Ramos (cell line): ENCODE data around the gene LRP3.
"Not testable (repeated sequence)": the region's sequence is repeated elsewhere in the genome, so short reads cannot be mapped to it uniquely, and the experiment has no call there.

Experiments
- in situ Hi-C: fragments of 300-500 bp; cut with MboI; formaldehyde crosslinking; loops from one replicate; pipeline ENCODE4 v1.14.3; 2022; ENCODE audit warnings: low sequenced_read_pairs; ENCODE audit not compliant: unreplicated experiment

Gene LRP3

DNA sequence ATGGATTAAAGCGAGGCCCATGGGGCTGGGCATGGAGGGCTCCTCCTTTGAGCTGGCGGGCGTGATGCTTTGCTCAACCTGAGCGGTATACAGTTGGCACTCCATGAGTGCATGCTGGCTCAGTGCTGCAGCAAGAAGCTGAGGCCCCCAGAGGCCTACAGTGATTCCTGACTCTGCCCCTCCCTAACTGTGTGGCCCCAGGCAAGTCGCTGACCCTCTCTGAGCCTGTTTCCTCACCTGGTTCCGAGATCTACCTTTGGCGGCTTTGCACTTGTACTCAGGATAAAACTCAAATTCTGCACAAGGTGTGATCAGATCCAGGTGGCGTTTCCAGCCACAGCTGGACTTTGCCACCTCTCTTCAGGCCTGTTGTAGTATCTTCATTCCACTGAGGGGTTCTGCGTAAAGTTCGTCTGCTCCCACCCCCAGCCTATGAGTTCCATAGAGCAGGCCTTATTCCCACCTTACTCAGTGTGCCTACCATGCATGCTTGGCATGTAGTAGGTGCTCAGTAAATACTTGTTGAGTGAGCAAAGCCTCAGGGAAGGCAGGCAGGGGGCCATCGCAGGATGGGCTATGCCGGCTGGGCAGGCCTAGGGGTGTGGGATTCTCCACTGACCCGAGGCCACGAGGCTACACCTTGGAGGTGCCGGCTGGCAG, 7.9 kb downstream of the LRP3 start:
- in situ Hi-C loops, result no loop called here

DNA sequence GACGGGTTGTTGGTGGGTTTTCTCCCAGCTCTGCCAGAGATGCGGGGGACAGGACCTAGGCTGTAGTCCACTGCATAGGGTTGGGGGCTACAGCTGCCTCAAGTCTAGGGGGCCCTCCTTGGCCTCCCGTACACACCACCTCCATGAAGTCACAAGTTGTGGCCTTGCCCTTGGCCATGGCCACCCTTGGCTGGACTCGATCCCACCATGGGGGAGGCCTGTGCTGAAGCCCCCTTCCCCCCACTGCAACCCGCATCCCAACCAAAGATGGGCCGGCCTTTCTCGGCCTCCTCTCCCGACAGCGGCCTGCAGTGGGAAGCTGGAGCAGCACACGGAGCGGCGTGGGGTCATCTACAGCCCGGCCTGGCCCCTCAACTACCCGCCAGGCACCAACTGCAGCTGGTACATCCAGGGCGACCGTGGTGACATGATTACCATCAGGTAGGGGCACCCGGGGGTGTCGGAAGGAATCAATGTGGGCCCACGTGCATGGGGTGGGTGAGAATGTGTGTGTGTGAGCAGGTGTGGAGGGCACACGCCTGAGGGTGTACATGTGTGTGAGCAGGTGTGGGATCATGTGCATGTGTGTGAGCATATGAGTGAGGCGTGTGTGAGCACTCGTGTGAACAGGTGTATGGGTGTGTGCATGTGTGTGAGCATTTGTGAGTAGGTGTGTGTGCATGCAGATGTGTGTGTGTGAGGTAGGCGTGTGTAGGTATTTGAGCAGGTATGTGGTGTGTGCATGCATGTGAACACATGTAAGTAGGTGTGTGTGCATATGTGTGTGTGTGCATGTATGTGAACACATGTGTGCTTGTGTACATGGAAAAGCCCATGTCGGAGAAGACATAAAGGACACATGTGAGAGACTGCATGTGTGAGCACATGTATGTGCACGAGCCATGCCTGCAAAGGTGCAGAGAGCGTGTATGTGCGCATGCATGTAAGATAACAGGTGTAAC, 8.7 kb downstream of the LRP3 start:
- in situ Hi-C loops, result no loop called here

DNA sequence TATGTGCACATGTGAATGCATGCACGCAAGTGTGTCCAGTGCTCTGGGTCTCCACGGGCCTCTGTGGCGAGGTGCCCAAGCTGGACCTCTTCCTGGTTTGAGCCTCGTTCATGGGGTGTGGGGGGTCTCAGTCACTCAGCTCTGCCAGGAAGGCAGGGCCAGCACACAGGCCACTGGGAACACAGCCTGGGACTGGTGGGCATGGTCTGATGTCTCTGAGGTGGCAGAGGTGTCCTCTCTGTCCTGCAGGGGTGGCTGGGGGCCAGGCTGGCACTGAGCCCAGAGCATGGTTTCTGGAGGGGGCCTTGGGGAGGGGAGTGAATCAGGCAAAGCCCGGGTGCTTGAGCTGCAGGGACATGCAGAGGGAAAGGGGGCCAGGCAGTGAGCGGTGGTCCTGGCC, 9.4 kb downstream of the LRP3 start:
- in situ Hi-C loops, result no loop called here

DNA sequence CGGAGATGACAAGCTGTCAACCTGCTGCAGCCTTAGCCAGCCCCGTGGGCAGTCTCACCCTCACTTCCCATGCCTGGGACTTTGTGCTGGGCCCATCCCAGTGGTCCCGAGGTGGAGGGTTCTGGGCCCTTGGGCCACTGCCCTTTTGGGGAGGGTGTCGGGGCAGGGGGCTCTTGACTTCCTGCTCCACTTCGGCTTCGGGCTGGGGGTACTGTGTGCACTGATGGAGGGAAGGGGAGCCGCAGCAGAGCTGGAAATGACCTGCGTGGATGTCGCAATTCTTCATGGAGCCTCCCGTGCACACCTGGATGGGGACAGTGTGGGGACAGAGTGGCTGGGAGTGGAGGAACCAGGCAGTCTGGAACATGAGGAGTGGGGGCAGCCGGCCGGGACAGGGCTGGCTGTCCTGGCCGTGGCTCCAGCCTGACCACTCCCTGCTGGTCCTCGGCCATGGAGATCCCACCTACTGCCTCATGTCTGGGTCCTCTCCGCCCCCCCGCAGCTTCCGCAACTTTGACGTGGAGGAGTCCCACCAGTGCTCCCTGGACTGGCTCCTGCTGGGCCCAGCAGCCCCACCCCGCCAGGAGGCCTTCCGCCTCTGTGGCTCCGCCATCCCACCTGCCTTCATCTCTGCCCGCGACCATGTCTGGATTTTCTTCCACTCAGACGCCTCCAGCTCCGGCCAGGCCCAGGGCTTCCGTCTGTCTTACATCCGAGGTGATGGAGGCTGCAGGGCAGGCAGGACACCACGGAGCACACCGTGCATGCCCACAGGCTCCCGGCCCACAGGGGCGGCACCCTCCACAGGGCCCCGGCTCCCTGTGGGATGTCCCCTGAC, 10.2 kb downstream of the LRP3 start:
- in situ Hi-C loops, result no loop called here

DNA sequence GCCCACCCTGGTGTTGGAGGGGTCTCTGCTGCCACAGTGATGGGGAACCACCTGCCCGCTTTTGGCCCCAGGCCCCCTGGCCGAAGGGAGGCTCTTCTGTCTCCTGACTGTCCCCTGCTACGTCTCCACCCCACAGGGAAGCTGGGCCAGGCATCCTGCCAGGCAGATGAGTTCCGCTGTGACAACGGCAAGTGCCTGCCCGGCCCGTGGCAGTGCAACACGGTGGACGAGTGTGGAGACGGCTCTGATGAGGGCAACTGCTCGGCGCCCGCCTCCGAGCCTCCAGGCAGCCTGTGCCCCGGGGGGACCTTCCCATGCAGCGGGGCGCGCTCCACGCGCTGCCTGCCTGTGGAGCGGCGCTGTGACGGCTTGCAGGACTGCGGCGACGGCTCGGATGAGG, 11.0 kb downstream of the LRP3 start:
- in situ Hi-C loops, result no loop called here

DNA sequence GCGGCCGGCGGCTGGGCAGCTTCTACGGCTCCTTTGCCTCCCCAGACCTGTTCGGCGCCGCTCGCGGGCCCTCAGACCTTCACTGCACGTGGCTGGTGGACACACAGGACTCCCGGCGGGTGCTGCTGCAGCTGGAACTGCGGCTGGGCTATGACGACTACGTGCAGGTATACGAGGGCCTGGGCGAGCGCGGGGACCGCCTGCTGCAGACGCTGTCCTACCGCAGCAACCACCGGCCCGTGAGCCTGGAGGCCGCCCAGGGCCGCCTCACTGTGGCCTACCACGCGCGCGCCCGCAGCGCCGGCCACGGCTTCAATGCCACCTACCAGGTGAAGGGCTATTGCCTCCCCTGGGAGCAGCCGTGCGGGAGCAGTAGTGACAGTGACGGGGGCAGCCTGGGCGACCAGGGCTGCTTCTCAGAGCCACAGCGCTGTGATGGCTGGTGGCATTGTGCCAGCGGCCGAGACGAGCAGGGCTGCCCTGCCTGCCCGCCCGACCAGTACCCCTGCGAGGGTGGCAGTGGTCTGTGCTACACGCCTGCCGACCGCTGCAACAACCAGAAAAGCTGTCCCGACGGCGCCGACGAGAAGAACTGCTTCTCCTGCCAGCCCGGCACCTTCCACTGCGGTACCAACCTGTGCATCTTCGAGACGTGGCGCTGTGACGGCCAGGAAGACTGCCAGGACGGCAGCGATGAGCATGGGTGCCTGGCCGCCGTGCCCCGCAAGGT, 11.6 kb downstream of the LRP3 start:
- in situ Hi-C loops, result no loop called here

DNA sequence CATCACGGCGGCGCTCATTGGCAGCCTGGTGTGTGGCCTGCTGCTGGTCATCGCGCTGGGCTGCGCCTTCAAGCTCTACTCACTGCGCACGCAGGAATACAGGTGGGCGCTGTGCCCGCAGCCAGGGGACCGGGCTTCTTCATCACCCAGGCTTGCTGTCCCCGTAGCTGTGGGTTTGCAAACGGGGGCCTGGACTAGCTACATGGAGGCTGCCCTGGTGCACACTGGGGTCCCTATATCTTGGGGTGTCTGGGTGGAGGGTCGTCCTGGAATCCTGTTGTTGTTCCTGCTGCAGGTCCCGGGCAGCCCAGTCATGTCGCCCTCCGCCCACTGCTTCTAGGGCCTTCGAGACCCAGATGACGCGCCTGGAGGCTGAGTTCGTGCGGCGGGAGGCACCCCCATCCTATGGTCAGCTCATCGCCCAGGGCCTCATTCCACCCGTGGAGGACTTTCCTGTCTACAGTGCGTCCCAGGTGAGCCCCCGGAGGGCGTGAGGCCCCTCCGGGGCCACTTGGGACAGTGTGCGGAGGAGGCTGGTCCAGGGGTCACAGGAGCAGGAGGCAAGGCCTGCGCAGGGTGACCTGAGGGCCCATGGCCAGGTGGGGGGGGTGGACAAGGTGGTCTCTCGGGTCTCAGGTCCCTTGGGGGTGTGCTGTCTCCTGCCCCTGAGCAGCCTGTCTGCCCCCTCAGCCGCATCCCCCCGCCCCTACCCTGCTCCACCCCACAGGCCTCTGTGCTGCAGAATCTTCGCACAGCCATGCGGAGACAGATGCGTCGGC, 12.3 kb downstream of the LRP3 start:
- in situ Hi-C loops, result no loop called here

DNA sequence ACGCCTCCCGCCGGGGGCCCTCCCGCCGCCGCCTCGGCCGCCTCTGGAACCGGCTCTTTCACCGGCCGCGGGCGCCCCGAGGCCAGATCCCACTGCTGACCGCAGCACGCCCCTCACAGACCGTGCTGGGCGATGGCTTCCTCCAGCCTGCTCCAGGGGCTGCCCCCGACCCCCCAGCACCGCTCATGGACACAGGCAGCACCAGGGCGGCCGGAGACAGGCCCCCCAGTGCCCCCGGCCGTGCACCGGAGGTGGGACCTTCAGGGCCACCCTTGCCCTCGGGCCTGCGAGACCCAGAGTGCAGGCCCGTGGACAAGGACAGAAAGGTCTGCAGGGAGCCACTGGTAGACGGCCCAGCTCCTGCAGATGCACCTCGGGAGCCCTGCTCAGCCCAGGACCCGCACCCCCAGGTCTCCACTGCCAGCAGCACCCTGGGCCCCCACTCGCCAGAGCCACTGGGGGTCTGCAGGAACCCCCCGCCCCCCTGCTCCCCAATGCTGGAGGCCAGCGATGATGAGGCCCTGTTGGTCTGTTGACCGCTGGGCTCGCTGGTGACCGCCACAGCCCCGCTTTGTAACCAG, 13.0 kb downstream of the LRP3 start:
- in situ Hi-C loops, result no loop called here

DNA sequence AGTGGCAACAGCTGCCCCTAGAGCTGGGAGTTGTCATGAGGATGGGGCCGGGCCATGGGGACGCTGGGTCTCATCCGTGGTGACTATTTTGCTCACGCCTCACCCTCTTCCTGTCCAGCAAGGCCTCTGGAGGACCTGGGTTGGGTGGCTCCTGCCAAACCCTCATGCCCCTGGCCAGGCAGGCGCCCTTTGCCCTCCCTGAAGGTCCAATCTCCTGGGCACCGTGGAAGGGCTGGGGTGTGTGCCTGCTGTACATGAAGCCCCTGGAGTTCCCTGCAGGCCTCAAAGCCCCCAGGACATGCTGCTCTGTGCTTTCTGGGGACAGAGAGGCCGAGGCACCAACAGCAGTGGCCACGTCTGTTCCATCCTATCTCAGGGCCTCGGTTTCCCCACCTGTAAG, 13.8 kb downstream of the LRP3 start:
- in situ Hi-C loops, result no loop called here

DNA sequence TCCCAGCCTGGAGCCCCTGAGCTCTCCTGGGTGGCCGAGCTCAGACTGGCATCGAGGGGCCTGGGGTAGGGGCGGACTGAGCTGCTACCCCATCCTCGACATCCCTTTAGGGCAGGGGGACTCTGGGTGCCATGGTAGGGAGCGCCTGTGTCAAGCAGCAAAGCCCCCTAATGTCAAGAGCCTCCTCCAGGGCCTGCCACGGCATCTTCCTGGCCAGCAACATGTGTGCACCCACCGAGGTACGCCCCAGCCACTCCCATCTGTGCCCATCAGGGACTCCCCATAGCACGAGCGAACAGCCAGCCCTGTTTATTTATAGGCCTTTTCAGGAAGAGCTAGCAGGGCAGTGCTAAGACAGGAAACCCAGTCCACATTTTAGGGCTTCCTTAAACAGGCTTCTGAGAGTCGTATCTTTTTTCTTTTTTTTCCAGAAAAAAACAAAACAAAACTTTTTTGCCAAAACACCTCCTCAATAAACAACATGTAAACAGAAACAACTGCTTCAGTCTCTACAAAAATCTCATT, 14.3 kb downstream of the LRP3 start:
- in situ Hi-C loops, result no loop called here

DNA sequence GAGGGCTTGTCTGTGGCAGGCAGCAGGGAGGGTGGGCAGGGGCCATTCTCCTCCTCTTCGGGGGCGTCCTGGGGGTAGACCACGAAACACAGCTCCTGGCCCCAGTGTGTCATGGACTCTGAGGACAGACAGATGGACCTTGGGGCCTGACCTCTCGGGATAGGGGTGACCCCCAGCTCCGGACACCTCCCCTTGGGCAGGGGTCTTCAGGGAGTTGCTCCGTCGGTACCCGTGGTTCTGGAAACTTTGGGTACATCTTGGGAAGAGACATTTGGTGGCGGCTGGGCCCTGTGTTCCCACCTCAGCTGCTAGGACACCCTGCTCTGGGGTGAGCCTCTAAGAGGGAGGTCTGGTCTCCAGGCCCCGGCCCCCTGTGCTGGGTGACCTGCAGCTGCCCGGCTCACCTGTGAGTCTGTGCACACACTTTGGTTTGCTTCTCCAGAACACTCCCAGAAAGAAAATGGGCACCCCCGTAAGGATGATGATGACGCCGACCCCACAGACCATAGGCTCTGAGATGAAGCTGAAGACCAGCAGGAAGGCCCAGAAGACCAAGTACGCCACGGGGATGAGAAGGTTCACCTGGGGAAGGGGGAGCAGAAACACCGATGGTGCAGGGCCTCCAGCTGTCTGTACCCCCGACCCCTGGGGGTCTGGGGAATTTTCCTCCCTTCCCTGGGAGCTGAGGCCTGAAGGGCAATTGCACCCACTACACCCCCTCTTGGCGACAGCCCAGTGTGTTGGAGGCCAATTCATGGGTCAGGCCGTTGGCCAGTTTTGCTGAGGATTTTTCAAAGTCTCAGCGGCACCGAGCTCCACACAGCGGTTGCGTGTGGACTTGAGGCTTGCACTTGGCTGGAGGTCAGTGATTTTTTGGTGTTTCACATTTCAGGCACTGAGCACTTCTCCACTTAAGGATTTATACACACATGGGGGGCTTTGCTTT, 15.0 kb downstream of the LRP3 start:
- in situ Hi-C loops, result no loop called here

DNA sequence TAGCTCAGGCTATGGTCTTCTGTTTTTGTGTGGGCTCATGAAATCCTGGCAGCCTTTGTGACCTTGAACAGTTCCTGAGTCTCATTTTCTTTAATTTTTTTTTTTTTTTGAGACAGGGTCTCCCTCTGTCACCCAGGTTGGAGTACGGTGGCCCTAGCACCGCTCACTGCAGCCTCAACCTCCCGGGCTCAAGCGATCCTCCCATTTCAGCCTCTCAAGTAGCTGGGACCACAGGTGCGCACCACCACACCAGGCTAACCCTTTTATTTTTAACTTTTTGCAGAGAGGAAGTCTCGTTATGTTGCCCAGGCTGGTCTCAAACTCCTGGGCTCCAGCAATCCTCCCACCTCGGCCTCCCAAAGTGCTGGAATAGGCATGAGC, 15.7 kb downstream of the LRP3 start:
- in situ Hi-C loops, result not testable (repeated sequence)

DNA sequence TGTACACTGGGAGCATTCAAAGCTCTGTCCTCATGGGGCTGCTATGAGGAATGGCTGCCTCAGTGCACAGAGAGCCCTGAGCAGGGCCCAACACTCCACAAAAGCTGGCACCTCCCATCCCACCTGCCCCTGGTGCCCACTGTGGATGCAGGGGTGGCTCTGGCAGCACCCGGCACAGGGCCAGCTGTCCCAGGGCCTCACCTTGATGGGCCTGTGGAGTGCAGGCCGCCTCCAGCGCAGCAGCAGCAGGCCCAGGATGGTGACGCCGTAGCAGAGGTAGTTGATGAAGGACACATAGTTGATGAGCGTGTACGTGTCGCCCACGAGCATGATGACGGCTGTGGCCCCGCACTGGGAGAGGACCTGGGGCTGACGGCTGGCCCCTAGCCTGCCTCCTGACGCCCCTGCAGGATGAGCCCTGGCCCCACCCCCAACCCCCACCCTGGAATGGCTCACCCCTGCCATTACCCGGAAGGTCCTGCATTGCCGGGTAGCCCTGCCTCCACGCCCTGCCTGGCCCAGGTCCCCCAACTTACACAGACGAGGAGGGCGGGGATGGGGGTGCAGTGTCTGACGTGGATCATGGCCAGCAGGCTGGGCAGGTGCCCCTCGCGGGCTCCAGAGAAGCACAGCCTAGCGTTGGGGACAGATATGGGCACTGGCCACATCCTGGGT, 16.3 kb downstream of the LRP3 start:
- in situ Hi-C loops, result no loop called here

DNA sequence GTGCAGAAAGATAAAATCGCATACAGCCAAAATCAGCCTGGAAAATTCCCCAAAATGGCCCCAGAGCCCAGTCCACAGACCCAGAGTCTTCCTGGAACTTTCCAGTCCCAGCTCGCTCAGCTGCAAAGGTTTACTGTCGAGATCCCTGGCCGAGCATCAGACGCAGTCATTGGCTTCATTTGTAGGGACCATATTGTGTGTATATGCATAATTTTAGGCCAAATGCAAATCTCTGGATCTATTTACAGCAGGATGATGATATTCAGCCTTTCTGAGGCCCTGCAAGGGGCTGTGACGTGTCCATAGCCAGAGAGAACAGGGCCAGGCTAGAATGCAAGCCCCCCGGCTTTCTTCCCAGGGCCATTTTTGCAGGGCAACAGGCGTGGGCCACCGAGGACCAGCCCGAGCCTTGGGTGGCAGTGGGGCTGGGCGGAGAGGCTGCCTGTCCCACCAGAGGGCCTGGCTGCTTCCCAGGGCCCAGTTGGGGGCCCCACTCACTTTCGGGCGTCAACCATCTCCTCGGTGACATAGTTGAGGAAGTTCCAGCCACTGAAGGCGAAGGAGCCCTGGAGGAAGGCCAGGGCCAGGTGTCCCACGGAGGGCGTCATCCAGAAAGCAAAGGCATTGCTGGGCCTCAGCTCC, 17.8 kb downstream of the LRP3 start:
- in situ Hi-C loops, result no loop called here

DNA sequence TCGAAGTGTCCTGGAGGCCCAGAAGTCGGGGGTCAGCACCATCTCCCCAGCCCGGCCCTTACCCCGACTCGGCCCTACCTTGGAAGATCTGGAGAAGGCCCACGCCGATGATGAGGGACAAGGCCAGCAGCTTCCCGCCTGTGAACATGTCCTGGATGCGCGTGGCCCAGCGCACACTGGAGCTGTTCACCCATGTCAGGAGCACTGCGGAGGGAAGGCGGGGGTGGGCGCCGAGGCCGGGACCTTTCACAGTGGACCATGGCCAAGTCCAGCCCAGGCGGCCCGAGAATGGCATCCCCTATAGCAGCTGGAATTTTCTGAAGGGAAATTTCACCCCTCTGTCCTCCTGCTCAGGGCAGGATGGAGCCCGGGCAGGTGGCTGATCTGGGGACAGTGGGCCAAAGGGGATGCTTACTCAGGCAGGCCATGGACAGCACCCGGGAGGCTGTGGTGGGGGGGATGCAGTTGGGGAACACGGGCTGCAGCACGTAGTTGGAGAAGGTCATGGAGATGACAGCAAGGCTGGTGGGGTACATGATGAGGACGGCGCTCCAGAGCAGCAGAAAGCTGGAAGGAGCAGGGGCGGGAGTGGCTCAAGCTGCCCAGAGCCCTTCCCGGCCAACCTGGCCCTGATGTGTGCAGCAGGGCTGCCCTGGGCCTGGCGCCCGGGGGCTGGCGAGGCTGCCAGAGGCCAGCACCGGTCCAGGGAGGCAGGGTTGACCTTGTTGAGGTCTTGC, 18.5 kb downstream of the LRP3 start:
- in situ Hi-C loops, result no loop called here

DNA sequence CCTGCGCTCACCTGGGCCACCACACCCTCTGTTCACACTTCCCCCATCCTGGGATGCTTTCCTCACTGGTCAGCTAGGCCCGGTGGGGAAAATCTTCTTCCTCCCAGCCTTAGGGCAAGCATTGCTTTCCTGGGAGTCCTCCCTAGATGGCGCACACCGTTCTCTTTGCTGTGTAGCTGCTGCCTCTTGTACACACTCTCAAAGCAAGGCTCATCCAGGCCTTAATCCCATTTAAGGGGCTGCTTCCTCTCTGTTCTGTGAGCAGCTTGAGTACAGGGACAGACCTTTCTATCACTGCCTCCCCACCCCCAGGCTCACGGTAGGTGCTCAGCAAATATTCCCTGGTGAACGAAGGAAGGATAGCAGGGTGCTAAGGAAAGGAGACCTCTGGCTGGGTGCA, 20.5 kb downstream of the LRP3 start:
- in situ Hi-C loops, result no loop called here
